HG02938 (cell line): Measurements from ENCODE around the gene NTRK2.

Experiments
- ATAC-seq: cut with Tn5 transposase; IDR thresholded peaks from one replicate; pipeline ENCODE4 v1.9.1; 2021; ENCODE audit warnings: mild to moderate bottlenecking, moderate library complexity; ENCODE audit not compliant: unreplicated experiment

The NTRK2 gene

GRCh38 chr9:84778570-84778969 lies 109.0 kb downstream of the NTRK2 start:
- ATAC-seq: no peak

- no peak for ATAC-seq
These were observed 110.4 kb downstream of the NTRK2 start for GRCh38 chr9:84779883-84780282.

- no peak for ATAC-seq
These were observed 110.9 kb downstream of the NTRK2 start for GRCh38 chr9:84780385-84780784.

- no peak for ATAC-seq
These were observed 111.9 kb downstream of the NTRK2 start for GRCh38 chr9:84781458-84781857.

- ATAC-seq: no peak
These were observed 112.7 kb downstream of the NTRK2 start for GRCh38 chr9:84781931-84782866.

- ATAC-seq: no peak
These were observed 116.4 kb downstream of the NTRK2 start for GRCh38 chr9:84785792-84786547.

GRCh38 chr9:84788803-84789462 lies 119.4 kb downstream of the NTRK2 start:
- ATAC-seq: no peak

GRCh38 chr9:84789463-84789830 lies 119.9 kb downstream of the NTRK2 start:
- no peak for ATAC-seq

GRCh38 chr9:84791643-84792042 lies 122.1 kb downstream of the NTRK2 start:
- ATAC-seq: no peak

GRCh38 chr9:84793251-84793650 lies 123.7 kb downstream of the NTRK2 start:
- no peak for ATAC-seq

GRCh38 chr9:84794981-84795637 lies 125.6 kb downstream of the NTRK2 start:
- no peak for ATAC-seq

- no peak for ATAC-seq
These were observed 126.9 kb downstream of the NTRK2 start for GRCh38 chr9:84796404-84796803.

GRCh38 chr9:84799251-84799650 lies 129.7 kb downstream of the NTRK2 start:
- ATAC-seq: no peak

- no peak for ATAC-seq
These were observed 135.6 kb downstream of the NTRK2 start for GRCh38 chr9:84804951-84805694.

- no peak for ATAC-seq
These were observed 137.9 kb downstream of the NTRK2 start for GRCh38 chr9:84807431-84807830.

- no peak for ATAC-seq
These were observed 138.4 kb downstream of the NTRK2 start for GRCh38 chr9:84807870-84808390.

- no peak for ATAC-seq
These were observed 138.9 kb downstream of the NTRK2 start for GRCh38 chr9:84808416-84808815.

GRCh38 chr9:84811072-84811750 lies 141.7 kb downstream of the NTRK2 start:
- no peak for ATAC-seq

- no peak for ATAC-seq
These were observed 142.2 kb downstream of the NTRK2 start for GRCh38 chr9:84811751-84812074.

- no peak for ATAC-seq
These were observed 142.8 kb downstream of the NTRK2 start for GRCh38 chr9:84812355-84812754.
